K562 (cell line): ENCODE results near the gene SPIRE1. TPM values are rescaled to one million over a fixed set of nuclear protein-coding genes. Genes with fewer than 3 reads are reported as not detected.

Source experiments
- HNRNPUL1 ChIP-seq: fragments of 200-400 bp; formaldehyde crosslinking; IDR thresholded peaks from 2 replicates; pipeline ENCODE4 v1.6.1; 2017; ENCODE audit warnings: low read length
- KLF13 ChIP-seq: fragments of 450-650 bp; IDR thresholded peaks from 2 replicates; pipeline ENCODE4 v1.6.1; 2016; ENCODE audit warnings: missing genetic modification characterization, low read depth, mild to moderate bottlenecking, missing compliant biosample characterization, moderate library complexity, borderline replicate concordance
- SREBF1 ChIP-seq: fragments of 150-350 bp; IDR thresholded peaks from 2 replicates; pipeline ENCODE4 v1.6.1; 2014; ENCODE audit warnings: antibody characterized with exemption, low read depth, low read length, borderline replicate concordance
- TARDBP ChIP-seq: fragments of 450-650 bp; IDR thresholded peaks from 2 replicates; pipeline ENCODE4 v1.6.1; 2016
- TEAD2 ChIP-seq: fragments of 450-650 bp; IDR thresholded peaks from 2 replicates; pipeline ENCODE4 v1.6.1; 2016; ENCODE audit warnings: missing genetic modification characterization, control low read depth, missing compliant biosample characterization
- THRAP3 ChIP-seq: fragments of 450-650 bp; IDR thresholded peaks from 2 replicates; pipeline ENCODE4 v1.6.1; 2016; ENCODE audit warnings: mild to moderate bottlenecking, inconsistent platforms, borderline replicate concordance
- ZC3H8 ChIP-seq: fragments of 450-650 bp; IDR thresholded peaks from 2 replicates; pipeline ENCODE4 v1.6.1; 2017
- polyA plus RNA-seq, 8 experiments: library from polyadenylated mRNA; depleted of rRNA in 4 of 8; stranded (reverse) in 5 of 8; unstranded in 3 of 8; fragments of >200 nt; fragmentation: Nextera tagmentation in 2 of 8; fragmentation: Illumina TruSeq in 1 of 8; extraction: Ambion mirVana in 2 of 8; extraction: Trizol in 1 of 8; gene quantifications; 2 replicates each; pipeline versions ENCODE4 v1.2.1 to v1.2.3, GENCODE V29; 2011 to 2014; ENCODE audit warnings: inconsistent platforms in 1 of 8, missing spikeins in 1 of 8
- total RNA-seq, 7 experiments: library from RNA; depleted of rRNA in 6 of 7; stranded (reverse); fragments of >200 nt in 6 of 7; fragmentation: Illumina TruSeq in 2 of 7; extraction: Trizol in 2 of 7; gene quantifications; 2 replicates each; pipeline versions ENCODE4 v1.2.1 to v1.2.3, GENCODE V29; 2011 to 2021; ENCODE audit warnings: low replicate concordance in 1 of 7
- TF ChIP-seq, protein P1 (sequence below): fragments of 250-450 bp; sonication (Bioruptor Pico); IDR thresholded peaks from 2 replicates; pipeline ENCODE4 v1.8.0; 2022; ENCODE audit warnings: moderate library complexity, mild to moderate bottlenecking, inconsistent platforms
- TF ChIP-seq, protein P2 (sequence below): sonication (generic); formaldehyde crosslinking; IDR thresholded peaks from 2 replicates; pipeline ENCODE4 v1.8.0; 2023; ENCODE audit warnings: mild to moderate bottlenecking, missing genetic modification reagents
- TF ChIP-seq, protein P3 (sequence below): fragments of 250-450 bp; sonication (Bioruptor Pico); IDR thresholded peaks from 2 replicates; pipeline ENCODE4 v1.8.0; 2022; ENCODE audit warnings: inconsistent platforms
- TF ChIP-seq, protein P4 (sequence below), 3 experiments: IDR thresholded peaks in 2 of 3; conservative IDR thresholded peaks in 1 of 3; 2 replicates each; pipeline ENCODE4 v1.5.1; 2011 to 2012; ENCODE audit warnings: low read length in 3 of 3, mild to moderate bottlenecking in 3 of 3, control low read depth in 2 of 3, improper control_type of control experiment in 1 of 3, inconsistent platforms in 1 of 3, low read depth in 1 of 3, mixed read lengths in 1 of 3, moderate library complexity in 1 of 3; ENCODE audit not compliant: insufficient read depth in 2 of 3
- TF ChIP-seq, protein P5 (sequence below): fragments of 450-650 bp; IDR thresholded peaks from 2 replicates; pipeline ENCODE4 v1.6.1; 2017; ENCODE audit warnings: antibody characterized with exemption, mild to moderate bottlenecking

The SPIRE1 gene
- total and polyA plus RNA-seq, 9 of the 15 experiments (the other 6 are each of a cell fraction or from before 2014, with no cell fraction given) = 2.9 to 14.0 (median 10.2) TPM

DNA sequence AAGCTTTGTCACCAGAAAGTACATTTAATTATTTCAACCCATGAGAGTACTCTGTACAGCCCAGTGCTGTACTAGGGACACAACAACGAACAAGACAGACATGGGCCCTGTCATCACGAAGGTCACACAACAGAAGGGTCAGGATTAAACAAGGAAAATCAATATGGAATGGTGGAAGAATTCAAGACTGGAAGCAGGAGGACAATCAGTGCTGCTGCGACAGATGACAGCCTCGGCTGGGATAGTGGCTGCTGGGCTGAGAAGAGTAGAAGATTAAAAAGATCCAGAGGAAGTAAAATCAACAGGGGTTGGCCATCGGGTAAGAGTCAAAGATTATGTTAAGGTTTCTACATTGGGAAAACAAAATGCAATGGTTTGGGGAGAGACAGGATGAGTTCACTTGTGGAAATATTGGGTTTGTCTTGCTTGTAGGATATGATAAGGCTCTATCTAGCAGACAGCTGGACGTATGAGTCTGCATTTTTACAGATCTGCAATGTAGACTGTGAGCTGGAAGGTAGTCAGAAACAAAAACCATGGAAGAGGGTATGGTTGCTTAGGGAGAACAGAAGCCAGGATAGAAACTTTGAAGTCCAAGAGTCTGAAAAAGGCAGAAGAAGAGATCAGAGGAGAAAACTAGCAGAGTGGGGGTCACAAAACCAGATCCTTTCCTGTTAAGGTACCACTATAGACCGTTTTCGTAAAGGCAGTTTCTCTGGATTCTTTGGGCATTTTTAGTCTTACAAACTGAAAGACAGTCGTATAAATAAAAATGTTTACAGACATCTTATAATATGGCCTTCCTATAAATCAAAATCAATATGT lies 166.1 kb downstream of the SPIRE1 start (continued):
- TF ChIP-seq HNRNPUL1 (no peak), TARDBP (no peak), KLF13 (tag) (peak; percentile 23; the same call in 1 of the 2 replicates), THRAP3 (no peak), ZC3H8 (no peak), SREBF1 (no peak), TEAD2 (tag) (no peak)
- TF ChIP-seq, protein P1, sequence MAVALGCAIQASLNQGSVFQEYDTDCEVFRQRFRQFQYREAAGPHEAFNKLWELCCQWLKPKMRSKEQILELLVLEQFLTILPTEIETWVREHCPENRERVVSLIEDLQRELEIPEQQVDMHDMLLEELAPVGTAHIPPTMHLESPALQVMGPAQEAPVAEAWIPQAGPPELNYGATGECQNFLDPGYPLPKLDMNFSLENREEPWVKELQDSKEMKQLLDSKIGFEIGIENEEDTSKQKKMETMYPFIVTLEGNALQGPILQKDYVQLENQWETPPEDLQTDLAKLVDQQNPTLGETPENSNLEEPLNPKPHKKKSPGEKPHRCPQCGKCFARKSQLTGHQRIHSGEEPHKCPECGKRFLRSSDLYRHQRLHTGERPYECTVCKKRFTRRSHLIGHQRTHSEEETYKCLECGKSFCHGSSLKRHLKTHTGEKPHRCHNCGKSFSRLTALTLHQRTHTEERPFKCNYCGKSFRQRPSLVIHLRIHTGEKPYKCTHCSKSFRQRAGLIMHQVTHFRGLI (CRISPR knock-in tag) = 0 out of 2 replicates have a peak, but pooled peaks have one; percentile 25
- TF ChIP-seq, protein P2, sequence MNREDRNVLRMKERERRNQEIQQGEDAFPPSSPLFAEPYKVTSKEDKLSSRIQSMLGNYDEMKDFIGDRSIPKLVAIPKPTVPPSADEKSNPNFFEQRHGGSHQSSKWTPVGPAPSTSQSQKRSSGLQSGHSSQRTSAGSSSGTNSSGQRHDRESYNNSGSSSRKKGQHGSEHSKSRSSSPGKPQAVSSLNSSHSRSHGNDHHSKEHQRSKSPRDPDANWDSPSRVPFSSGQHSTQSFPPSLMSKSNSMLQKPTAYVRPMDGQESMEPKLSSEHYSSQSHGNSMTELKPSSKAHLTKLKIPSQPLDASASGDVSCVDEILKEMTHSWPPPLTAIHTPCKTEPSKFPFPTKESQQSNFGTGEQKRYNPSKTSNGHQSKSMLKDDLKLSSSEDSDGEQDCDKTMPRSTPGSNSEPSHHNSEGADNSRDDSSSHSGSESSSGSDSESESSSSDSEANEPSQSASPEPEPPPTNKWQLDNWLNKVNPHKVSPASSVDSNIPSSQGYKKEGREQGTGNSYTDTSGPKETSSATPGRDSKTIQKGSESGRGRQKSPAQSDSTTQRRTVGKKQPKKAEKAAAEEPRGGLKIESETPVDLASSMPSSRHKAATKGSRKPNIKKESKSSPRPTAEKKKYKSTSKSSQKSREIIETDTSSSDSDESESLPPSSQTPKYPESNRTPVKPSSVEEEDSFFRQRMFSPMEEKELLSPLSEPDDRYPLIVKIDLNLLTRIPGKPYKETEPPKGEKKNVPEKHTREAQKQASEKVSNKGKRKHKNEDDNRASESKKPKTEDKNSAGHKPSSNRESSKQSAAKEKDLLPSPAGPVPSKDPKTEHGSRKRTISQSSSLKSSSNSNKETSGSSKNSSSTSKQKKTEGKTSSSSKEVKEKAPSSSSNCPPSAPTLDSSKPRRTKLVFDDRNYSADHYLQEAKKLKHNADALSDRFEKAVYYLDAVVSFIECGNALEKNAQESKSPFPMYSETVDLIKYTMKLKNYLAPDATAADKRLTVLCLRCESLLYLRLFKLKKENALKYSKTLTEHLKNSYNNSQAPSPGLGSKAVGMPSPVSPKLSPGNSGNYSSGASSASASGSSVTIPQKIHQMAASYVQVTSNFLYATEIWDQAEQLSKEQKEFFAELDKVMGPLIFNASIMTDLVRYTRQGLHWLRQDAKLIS (CRISPR knock-in tag) = no peak
- TF ChIP-seq, protein P3, sequence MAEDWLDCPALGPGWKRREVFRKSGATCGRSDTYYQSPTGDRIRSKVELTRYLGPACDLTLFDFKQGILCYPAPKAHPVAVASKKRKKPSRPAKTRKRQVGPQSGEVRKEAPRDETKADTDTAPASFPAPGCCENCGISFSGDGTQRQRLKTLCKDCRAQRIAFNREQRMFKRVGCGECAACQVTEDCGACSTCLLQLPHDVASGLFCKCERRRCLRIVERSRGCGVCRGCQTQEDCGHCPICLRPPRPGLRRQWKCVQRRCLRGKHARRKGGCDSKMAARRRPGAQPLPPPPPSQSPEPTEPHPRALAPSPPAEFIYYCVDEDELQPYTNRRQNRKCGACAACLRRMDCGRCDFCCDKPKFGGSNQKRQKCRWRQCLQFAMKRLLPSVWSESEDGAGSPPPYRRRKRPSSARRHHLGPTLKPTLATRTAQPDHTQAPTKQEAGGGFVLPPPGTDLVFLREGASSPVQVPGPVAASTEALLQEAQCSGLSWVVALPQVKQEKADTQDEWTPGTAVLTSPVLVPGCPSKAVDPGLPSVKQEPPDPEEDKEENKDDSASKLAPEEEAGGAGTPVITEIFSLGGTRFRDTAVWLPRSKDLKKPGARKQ (CRISPR knock-in tag) = no peak
- TF ChIP-seq, protein P4, sequence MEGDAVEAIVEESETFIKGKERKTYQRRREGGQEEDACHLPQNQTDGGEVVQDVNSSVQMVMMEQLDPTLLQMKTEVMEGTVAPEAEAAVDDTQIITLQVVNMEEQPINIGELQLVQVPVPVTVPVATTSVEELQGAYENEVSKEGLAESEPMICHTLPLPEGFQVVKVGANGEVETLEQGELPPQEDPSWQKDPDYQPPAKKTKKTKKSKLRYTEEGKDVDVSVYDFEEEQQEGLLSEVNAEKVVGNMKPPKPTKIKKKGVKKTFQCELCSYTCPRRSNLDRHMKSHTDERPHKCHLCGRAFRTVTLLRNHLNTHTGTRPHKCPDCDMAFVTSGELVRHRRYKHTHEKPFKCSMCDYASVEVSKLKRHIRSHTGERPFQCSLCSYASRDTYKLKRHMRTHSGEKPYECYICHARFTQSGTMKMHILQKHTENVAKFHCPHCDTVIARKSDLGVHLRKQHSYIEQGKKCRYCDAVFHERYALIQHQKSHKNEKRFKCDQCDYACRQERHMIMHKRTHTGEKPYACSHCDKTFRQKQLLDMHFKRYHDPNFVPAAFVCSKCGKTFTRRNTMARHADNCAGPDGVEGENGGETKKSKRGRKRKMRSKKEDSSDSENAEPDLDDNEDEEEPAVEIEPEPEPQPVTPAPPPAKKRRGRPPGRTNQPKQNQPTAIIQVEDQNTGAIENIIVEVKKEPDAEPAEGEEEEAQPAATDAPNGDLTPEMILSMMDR (IDR thresholded peaks at IDR 0.05 in 2 of 3, conservative IDR thresholded peaks at IDR 0.05 in 1 of 3; ENCODE audit: insufficient read depth in 2 of 3, low read depth in 1 of 3, low read length in 3 of 3) = no peak
- TF ChIP-seq, protein P5, sequence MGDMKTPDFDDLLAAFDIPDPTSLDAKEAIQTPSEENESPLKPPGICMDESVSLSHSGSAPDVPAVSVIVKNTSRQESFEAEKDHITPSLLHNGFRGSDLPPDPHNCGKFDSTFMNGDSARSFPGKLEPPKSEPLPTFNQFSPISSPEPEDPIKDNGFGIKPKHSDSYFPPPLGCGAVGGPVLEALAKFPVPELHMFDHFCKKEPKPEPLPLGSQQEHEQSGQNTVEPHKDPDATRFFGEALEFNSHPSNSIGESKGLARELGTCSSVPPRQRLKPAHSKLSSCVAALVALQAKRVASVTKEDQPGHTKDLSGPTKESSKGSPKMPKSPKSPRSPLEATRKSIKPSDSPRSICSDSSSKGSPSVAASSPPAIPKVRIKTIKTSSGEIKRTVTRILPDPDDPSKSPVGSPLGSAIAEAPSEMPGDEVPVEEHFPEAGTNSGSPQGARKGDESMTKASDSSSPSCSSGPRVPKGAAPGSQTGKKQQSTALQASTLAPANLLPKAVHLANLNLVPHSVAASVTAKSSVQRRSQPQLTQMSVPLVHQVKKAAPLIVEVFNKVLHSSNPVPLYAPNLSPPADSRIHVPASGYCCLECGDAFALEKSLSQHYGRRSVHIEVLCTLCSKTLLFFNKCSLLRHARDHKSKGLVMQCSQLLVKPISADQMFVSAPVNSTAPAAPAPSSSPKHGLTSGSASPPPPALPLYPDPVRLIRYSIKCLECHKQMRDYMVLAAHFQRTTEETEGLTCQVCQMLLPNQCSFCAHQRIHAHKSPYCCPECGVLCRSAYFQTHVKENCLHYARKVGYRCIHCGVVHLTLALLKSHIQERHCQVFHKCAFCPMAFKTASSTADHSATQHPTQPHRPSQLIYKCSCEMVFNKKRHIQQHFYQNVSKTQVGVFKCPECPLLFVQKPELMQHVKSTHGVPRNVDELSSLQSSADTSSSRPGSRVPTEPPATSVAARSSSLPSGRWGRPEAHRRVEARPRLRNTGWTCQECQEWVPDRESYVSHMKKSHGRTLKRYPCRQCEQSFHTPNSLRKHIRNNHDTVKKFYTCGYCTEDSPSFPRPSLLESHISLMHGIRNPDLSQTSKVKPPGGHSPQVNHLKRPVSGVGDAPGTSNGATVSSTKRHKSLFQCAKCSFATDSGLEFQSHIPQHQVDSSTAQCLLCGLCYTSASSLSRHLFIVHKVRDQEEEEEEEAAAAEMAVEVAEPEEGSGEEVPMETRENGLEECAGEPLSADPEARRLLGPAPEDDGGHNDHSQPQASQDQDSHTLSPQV = peak; percentile 61; the same call in 1 of the 2 replicates
